GM12878 (cell line): ENCODE results near the gene TMEM19.

Experiments
- CTCF ChIP-seq, 3 experiments: IDR thresholded peaks in 2 of 3; conservative IDR thresholded peaks in 1 of 3; 2 replicates each; pipeline ENCODE4 v1.5.1; 2011; ENCODE audit warnings: low read depth in 3 of 3, low read length in 3 of 3, mild to moderate bottlenecking in 3 of 3, control low read depth in 2 of 3, moderate library complexity in 2 of 3, inconsistent platforms in 1 of 3, mixed read lengths in 1 of 3; ENCODE audit not compliant: control insufficient read depth in 2 of 3, insufficient read depth in 1 of 3; ENCODE audit errors: extremely low read depth in 1 of 3
- GABPA ChIP-seq: IDR thresholded peaks from 2 replicates; pipeline ENCODE4 v1.6.1; 2014; ENCODE audit warnings: antibody characterized with exemption, low read depth, mild to moderate bottlenecking, inconsistent platforms
- MYC ChIP-seq: IDR thresholded peaks from 2 replicates; pipeline ENCODE4 v1.6.1; 2011; ENCODE audit warnings: mild to moderate bottlenecking, low read length, moderate library complexity, inconsistent platforms; ENCODE audit not compliant: insufficient read depth, insufficient replicate concordance, insufficient read length, severe bottlenecking
- POLR2AphosphoS2 ChIP-seq: IDR thresholded peaks from 2 replicates; pipeline ENCODE4 v1.6.1; 2011; ENCODE audit warnings: low read depth, mild to moderate bottlenecking, low read length, improper control_type of control experiment, moderate library complexity
- RFX5 ChIP-seq: IDR thresholded peaks from 2 replicates; pipeline ENCODE4 v1.6.1; 2011; ENCODE audit warnings: low read depth, low read length, improper control_type of control experiment
- TF ChIP-seq, protein P1 (sequence below): IDR thresholded peaks from 2 replicates; pipeline ENCODE4 v1.6.1; 2012; ENCODE audit warnings: mild to moderate bottlenecking, low read depth, low read length

- TF ChIP-seq, protein P1, sequence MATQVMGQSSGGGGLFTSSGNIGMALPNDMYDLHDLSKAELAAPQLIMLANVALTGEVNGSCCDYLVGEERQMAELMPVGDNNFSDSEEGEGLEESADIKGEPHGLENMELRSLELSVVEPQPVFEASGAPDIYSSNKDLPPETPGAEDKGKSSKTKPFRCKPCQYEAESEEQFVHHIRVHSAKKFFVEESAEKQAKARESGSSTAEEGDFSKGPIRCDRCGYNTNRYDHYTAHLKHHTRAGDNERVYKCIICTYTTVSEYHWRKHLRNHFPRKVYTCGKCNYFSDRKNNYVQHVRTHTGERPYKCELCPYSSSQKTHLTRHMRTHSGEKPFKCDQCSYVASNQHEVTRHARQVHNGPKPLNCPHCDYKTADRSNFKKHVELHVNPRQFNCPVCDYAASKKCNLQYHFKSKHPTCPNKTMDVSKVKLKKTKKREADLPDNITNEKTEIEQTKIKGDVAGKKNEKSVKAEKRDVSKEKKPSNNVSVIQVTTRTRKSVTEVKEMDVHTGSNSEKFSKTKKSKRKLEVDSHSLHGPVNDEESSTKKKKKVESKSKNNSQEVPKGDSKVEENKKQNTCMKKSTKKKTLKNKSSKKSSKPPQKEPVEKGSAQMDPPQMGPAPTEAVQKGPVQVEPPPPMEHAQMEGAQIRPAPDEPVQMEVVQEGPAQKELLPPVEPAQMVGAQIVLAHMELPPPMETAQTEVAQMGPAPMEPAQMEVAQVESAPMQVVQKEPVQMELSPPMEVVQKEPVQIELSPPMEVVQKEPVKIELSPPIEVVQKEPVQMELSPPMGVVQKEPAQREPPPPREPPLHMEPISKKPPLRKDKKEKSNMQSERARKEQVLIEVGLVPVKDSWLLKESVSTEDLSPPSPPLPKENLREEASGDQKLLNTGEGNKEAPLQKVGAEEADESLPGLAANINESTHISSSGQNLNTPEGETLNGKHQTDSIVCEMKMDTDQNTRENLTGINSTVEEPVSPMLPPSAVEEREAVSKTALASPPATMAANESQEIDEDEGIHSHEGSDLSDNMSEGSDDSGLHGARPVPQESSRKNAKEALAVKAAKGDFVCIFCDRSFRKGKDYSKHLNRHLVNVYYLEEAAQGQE: no peak
- TF ChIP-seq CTCF (IDR thresholded peaks at IDR 0.05 in 2 of 3, conservative IDR thresholded peaks at IDR 0.05 in 1 of 3; ENCODE audit: control insufficient read depth in 2 of 3, extremely low read depth in 1 of 3, insufficient read depth in 1 of 3, low read depth in 3 of 3, low read length in 3 of 3) (no peak), POLR2AphosphoS2 (no peak), GABPA (no peak), MYC (no peak), RFX5 (no peak)
Measured at GRCh38 chr12:71742998-71743397, 57.1 kb downstream of the TMEM19 start.
